Measurements from ENCODE around the gene GNB1L. TPM values are rescaled to one million over a fixed set of nuclear protein-coding genes. Genes with fewer than 3 reads are reported as not detected.

GNB1L gene
- total RNA-seq, 1 experiment from 2014 or later, result 12.2 TPM

GRCh38 chr22:19893363-19893762 is 38.7 kb upstream of the GNB1L start:
- Histone ChIP-seq H3K4me3 (ENCODE audit: low read depth in 2 of 2, low read length in 2 of 2) (no peak overlapping the region), H3K4me1 (ENCODE audit: control insufficient read depth, insufficient read depth, low read length) (peaks cover 33% of the 10 kb centered on the region), H3K9me3 (ENCODE audit: control insufficient read depth, insufficient read depth, low read depth, low read length) (no peaks in the 10 kb centered on the region), H3K27me3 (ENCODE audit: control insufficient read depth, insufficient read depth, low read length) (no peaks in the 10 kb centered on the region), H3K27ac (ENCODE audit: low read length) (peak overlapping the region; percentile 84), H3K36me3 (ENCODE audit: control insufficient read depth, insufficient read depth, low read length) (no peaks in the 10 kb centered on the region)
- DNase-seq (ENCODE audit: low read depth, low spot score) (no peak), ATAC-seq (no peak)
- in situ Hi-C loops (cut with HindIII; ENCODE audit: low pct_unique_long_range_greater_than_20kb, low sequenced_read_pairs) (no loop called here), intact Hi-C loops (cut with micrococcal nuclease; ENCODE audit: unreplicated experiment) (no loop called here)
- no peak for TF ChIP-seq CTCF (IDR thresholded peaks at IDR 0.05)
- no peak for TF ChIP-seq REST (IDR thresholded peaks at IDR 0.05; ENCODE audit: insufficient read depth in 1 of 2, low read depth in 2 of 2, low read length in 1 of 2)
- TF ChIP-seq POLR2AphosphoS5 (IDR thresholded peaks at IDR 0.05; ENCODE audit: low read depth, low read length), result no peak
- no peak for TF ChIP-seq SIN3A (IDR thresholded peaks at IDR 0.05; ENCODE audit: borderline replicate concordance, insufficient read depth, low read depth, low read length)
- CTCF ChIA-PET, result no interaction called here
- POLR2A ChIA-PET, result no interaction called here
- BruUV-seq (replicated peaks), result no TSS peak

- Histone ChIP-seq H3K27me3 (ENCODE audit: control insufficient read depth, insufficient read depth, low read length) (no peaks in the 10 kb centered on the region), H3K4me3 (ENCODE audit: low read depth in 2 of 2, low read length in 2 of 2) (no peak overlapping the region), H3K9me3 (ENCODE audit: control insufficient read depth, insufficient read depth, low read depth, low read length) (no peaks in the 10 kb centered on the region), H3K4me1 (ENCODE audit: control insufficient read depth, insufficient read depth, low read length) (peaks cover 33% of the 10 kb centered on the region), H3K27ac (ENCODE audit: low read length) (peak overlapping the region; percentile 84), H3K36me3 (ENCODE audit: control insufficient read depth, insufficient read depth, low read length) (no peaks in the 10 kb centered on the region)
- no peak for DNase-seq (ENCODE audit: low read depth, low spot score)
- intact Hi-C loops (cut with micrococcal nuclease; ENCODE audit: unreplicated experiment), result no loop called here
- no peak for ATAC-seq
- CTCF ChIA-PET, result no interaction called here
- no TSS peak for BruUV-seq (replicated peaks)
- TF ChIP-seq POLR2AphosphoS5 (IDR thresholded peaks at IDR 0.05; ENCODE audit: low read depth, low read length), result no peak
- TF ChIP-seq CTCF (IDR thresholded peaks at IDR 0.05), result no peak
- TF ChIP-seq TCF7L2 (IDR thresholded peaks at IDR 0.05; ENCODE audit: low read depth, low read length), result no peak
- no peak for TF ChIP-seq SIN3A (IDR thresholded peaks at IDR 0.05; ENCODE audit: borderline replicate concordance, insufficient read depth, low read depth, low read length)
- no peak for TF ChIP-seq REST (IDR thresholded peaks at IDR 0.05; ENCODE audit: insufficient read depth in 1 of 2, low read depth in 2 of 2, low read length in 1 of 2)
- in situ Hi-C loops (cut with HindIII; ENCODE audit: low pct_unique_long_range_greater_than_20kb, low sequenced_read_pairs), result no loop called here
- POLR2A ChIA-PET, result no interaction called here
These were observed 38.3 kb upstream of the GNB1L start for GRCh38 chr22:19892925-19893324.

Measured in Panc1 (cell line).